Liver (tissue), 9 donors: ENCODE results near the gene FIBP. TPM values are rescaled to one million over a fixed set of nuclear protein-coding genes. Genes with fewer than 3 reads are reported as not detected.
A peak's percentile ranks its signal among the peaks of the same experiment; 100 is the strongest.

Source experiments
- DNase-seq: peaks from one replicate; pipeline ENCODE4 v3.0.0-alpha.2; 2017; ENCODE audit warnings: low spot score
- H3K27ac ChIP-seq, 2 donors: one replicate each; pipeline ENCODE4 v1.7.0; 2013; ENCODE audit warnings: inconsistent platforms in 2 of 2, low read length in 2 of 2, control low read depth in 1 of 2, low read depth in 1 of 2, mild to moderate bottlenecking in 1 of 2
- H3K27me3 ChIP-seq, 4 donors: one replicate each; pipeline versions ENCODE4 v1.6.1 to v1.7.0; 2013; ENCODE audit warnings: low read length in 3 of 4, inconsistent platforms in 1 of 4, mild to moderate bottlenecking in 1 of 4, moderate library complexity in 1 of 4; ENCODE audit not compliant: control insufficient read depth in 4 of 4, insufficient read depth in 4 of 4
- H3K36me3 ChIP-seq, 4 donors: one replicate each; pipeline versions ENCODE4 v1.6.1 to v1.7.0; 2013; ENCODE audit warnings: low read length in 3 of 4, mild to moderate bottlenecking in 3 of 4, low read depth in 1 of 4, moderate library complexity in 1 of 4; ENCODE audit not compliant: control insufficient read depth in 4 of 4, insufficient read depth in 3 of 4
- H3K4me1 ChIP-seq, 4 donors: one replicate each; pipeline versions ENCODE4 v1.6.1 to v1.7.0; 2013; ENCODE audit warnings: low read length in 3 of 4, mild to moderate bottlenecking in 3 of 4, moderate library complexity in 1 of 4; ENCODE audit not compliant: control insufficient read depth in 4 of 4, insufficient read depth in 4 of 4
- H3K4me3 ChIP-seq, 3 donors: one replicate each; pipeline versions ENCODE4 v1.6.1 to v1.7.0; 2013; ENCODE audit warnings: low read length in 3 of 3, control low read depth in 1 of 3, low read depth in 1 of 3, mild to moderate bottlenecking in 1 of 3
- H3K9ac ChIP-seq, 2 donors: one replicate each; pipeline ENCODE4 v1.7.0; 2013; ENCODE audit warnings: low read length in 2 of 2, mild to moderate bottlenecking in 2 of 2, moderate library complexity in 2 of 2, control low read depth in 1 of 2, low read depth in 1 of 2
- H3K9me3 ChIP-seq, 4 donors: one replicate each; pipeline versions ENCODE4 v1.6.1 to v1.7.0; 2013; ENCODE audit warnings: low read length in 3 of 4; ENCODE audit not compliant: control insufficient read depth in 4 of 4
- EGR1 ChIP-seq, 2 donors: IDR thresholded peaks; 2 replicates each; pipeline ENCODE4 v1.6.1; 2016 to 2018; ENCODE audit warnings: antibody characterized with exemption in 2 of 2, low read depth in 2 of 2
- FOXA1 ChIP-seq: IDR thresholded peaks from 2 replicates; pipeline ENCODE4 v1.6.1; 2016; ENCODE audit warnings: antibody characterized with exemption
- FOXA2 ChIP-seq: IDR thresholded peaks from 2 replicates; pipeline ENCODE4 v1.6.1; 2016; ENCODE audit warnings: antibody characterized with exemption
- GABPA ChIP-seq, 2 donors: IDR thresholded peaks in 1 of 2; conservative IDR thresholded peaks in 1 of 2; 2 replicates each; pipeline ENCODE4 v1.6.1; 2016; ENCODE audit warnings: antibody characterized with exemption in 2 of 2, mild to moderate bottlenecking in 1 of 2, moderate library complexity in 1 of 2
- HNF4G ChIP-seq: IDR thresholded peaks from 2 replicates; pipeline ENCODE4 v1.6.1; 2016; ENCODE audit warnings: antibody characterized with exemption
- JUND ChIP-seq, 2 donors: IDR thresholded peaks; 2 replicates each; pipeline ENCODE4 v1.6.1; 2016; ENCODE audit warnings: antibody characterized with exemption in 2 of 2
- NR2F2 ChIP-seq: IDR thresholded peaks from 2 replicates; pipeline ENCODE4 v1.6.1; 2016; ENCODE audit warnings: antibody characterized with exemption
- RAD21 ChIP-seq, 2 donors: IDR thresholded peaks; 2 replicates each; pipeline ENCODE4 v1.6.1; 2016; ENCODE audit warnings: antibody characterized with exemption in 2 of 2, mild to moderate bottlenecking in 2 of 2
- RXRA ChIP-seq, 2 donors: IDR thresholded peaks; 2 replicates each; pipeline ENCODE4 v1.6.1; 2017 to 2018; ENCODE audit warnings: antibody characterized with exemption in 2 of 2, mild to moderate bottlenecking in 1 of 2
- SP1 ChIP-seq: IDR thresholded peaks from 2 replicates; pipeline ENCODE4 v1.6.1; 2018; ENCODE audit warnings: antibody characterized with exemption, mild to moderate bottlenecking
- TAF1 ChIP-seq: conservative IDR thresholded peaks from 2 replicates; pipeline ENCODE4 v1.6.1; 2016; ENCODE audit warnings: antibody characterized with exemption, mild to moderate bottlenecking
- YY1 ChIP-seq: IDR thresholded peaks from 2 replicates; pipeline ENCODE4 v1.6.1; 2016; ENCODE audit warnings: antibody characterized with exemption, mild to moderate bottlenecking
- WGBS: extraction: QIAGEN DNeasy Blood & Tissue Kit; methylation state at CpG from one replicate; pipeline ENCODE4 v1.1.7; 2013; 5-methylcytosine and 5-hydroxymethylcytosine counted together
- polyA plus RNA-seq, 2 donors: library from polyadenylated mRNA; stranded (reverse) in 1 of 2; unstranded in 1 of 2; fragments of 200-250 nt in 1 of 2; fragments of >200 nt in 1 of 2; fragmentation: Nextera tagmentation in 1 of 2; extraction: Ambion mirVana in 1 of 2; gene quantifications; one replicate each; pipeline versions ENCODE4 v1.2.1 to v1.2.3, GENCODE V29; 2013 to 2015
- total RNA-seq, 2 donors: library from RNA; depleted of rRNA; stranded (reverse); fragments of >200 nt; gene quantifications; one replicate each; pipeline ENCODE4 v1.2.3, GENCODE V29; 2014
- TF ChIP-seq, protein P1 (sequence below): IDR thresholded peaks from 2 replicates; pipeline ENCODE4 v1.6.1; 2016; ENCODE audit warnings: antibody characterized with exemption
- TF ChIP-seq, protein P2 (sequence below): IDR thresholded peaks from 2 replicates; pipeline ENCODE4 v1.6.1; 2016; ENCODE audit warnings: antibody characterized with exemption, mild to moderate bottlenecking
- TF ChIP-seq, protein P3 (sequence below): fragments of 150-350 bp; IDR thresholded peaks from 2 replicates; pipeline ENCODE4 v1.5.1; 2017; ENCODE audit warnings: improper control_type of control experiment, low read depth, low read length; ENCODE audit not compliant: missing input control
- TF ChIP-seq, protein P4 (sequence below): IDR thresholded peaks from 2 replicates; pipeline ENCODE4 v1.6.1; 2016; ENCODE audit warnings: antibody characterized with exemption
- donor health status: healthy.
- donor health status: healthy.
- donor health status: healthy.
- donor health status: healthy.
- donor health status: healthy.

FIBP gene
- 10 to 100 TPM; 23.7 to 45.4 TPM for total RNA-seq
- polyA plus RNA-seq, result 10 to 100 TPM; 27.2 to 30.9 TPM

GRCh38 chr11:65888163-65888814 is at the start of gene FIBP:
Gene FIBP, minus strand, starts transcription at chr11:65888471. Its CDS starts 53 bp downstream, at chr11:65888418.
- H3K27ac ChIP-seq, result peak within 1 kb of the TSS; percentile 83 to 89
- TF ChIP-seq YY1 (peak; percentile 70), FOXA2 (no peak), RXRA (IDR thresholded peaks at IDR 0.05) (peak in 1 of 2 donors; percentile 32), FOXA1 (no peak), NR2F2 (no peak), SP1 (peak; percentile 57), GABPA (IDR thresholded peaks at IDR 0.05 in 1 of 2, conservative IDR thresholded peaks at IDR 0.05 in 1 of 2) (peak; percentile 90 to 98), JUND (IDR thresholded peaks at IDR 0.05) (no peak), TAF1 (no peak), EGR1 (IDR thresholded peaks at IDR 0.05; ENCODE audit: low read depth in 2 of 2) (peak in 1 of 2 donors; percentile 74), HNF4G (no peak), RAD21 (IDR thresholded peaks at IDR 0.05) (peak; percentile 61 to 72)
- TF ChIP-seq, protein P1, sequence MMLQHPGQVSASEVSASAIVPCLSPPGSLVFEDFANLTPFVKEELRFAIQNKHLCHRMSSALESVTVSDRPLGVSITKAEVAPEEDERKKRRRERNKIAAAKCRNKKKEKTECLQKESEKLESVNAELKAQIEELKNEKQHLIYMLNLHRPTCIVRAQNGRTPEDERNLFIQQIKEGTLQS, result no peak
- TF ChIP-seq, protein P2, sequence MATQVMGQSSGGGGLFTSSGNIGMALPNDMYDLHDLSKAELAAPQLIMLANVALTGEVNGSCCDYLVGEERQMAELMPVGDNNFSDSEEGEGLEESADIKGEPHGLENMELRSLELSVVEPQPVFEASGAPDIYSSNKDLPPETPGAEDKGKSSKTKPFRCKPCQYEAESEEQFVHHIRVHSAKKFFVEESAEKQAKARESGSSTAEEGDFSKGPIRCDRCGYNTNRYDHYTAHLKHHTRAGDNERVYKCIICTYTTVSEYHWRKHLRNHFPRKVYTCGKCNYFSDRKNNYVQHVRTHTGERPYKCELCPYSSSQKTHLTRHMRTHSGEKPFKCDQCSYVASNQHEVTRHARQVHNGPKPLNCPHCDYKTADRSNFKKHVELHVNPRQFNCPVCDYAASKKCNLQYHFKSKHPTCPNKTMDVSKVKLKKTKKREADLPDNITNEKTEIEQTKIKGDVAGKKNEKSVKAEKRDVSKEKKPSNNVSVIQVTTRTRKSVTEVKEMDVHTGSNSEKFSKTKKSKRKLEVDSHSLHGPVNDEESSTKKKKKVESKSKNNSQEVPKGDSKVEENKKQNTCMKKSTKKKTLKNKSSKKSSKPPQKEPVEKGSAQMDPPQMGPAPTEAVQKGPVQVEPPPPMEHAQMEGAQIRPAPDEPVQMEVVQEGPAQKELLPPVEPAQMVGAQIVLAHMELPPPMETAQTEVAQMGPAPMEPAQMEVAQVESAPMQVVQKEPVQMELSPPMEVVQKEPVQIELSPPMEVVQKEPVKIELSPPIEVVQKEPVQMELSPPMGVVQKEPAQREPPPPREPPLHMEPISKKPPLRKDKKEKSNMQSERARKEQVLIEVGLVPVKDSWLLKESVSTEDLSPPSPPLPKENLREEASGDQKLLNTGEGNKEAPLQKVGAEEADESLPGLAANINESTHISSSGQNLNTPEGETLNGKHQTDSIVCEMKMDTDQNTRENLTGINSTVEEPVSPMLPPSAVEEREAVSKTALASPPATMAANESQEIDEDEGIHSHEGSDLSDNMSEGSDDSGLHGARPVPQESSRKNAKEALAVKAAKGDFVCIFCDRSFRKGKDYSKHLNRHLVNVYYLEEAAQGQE, result peak; percentile 47
- TF ChIP-seq, protein P3, sequence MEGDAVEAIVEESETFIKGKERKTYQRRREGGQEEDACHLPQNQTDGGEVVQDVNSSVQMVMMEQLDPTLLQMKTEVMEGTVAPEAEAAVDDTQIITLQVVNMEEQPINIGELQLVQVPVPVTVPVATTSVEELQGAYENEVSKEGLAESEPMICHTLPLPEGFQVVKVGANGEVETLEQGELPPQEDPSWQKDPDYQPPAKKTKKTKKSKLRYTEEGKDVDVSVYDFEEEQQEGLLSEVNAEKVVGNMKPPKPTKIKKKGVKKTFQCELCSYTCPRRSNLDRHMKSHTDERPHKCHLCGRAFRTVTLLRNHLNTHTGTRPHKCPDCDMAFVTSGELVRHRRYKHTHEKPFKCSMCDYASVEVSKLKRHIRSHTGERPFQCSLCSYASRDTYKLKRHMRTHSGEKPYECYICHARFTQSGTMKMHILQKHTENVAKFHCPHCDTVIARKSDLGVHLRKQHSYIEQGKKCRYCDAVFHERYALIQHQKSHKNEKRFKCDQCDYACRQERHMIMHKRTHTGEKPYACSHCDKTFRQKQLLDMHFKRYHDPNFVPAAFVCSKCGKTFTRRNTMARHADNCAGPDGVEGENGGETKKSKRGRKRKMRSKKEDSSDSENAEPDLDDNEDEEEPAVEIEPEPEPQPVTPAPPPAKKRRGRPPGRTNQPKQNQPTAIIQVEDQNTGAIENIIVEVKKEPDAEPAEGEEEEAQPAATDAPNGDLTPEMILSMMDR, result peak; percentile 76
- TF ChIP-seq, protein P4, sequence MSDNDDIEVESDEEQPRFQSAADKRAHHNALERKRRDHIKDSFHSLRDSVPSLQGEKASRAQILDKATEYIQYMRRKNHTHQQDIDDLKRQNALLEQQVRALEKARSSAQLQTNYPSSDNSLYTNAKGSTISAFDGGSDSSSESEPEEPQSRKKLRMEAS, result no peak
- H3K9me3 ChIP-seq, result no peaks in the 10 kb centered on the region
- no peaks in the 10 kb centered on the region for H3K27me3 ChIP-seq
- DNase-seq, result peak; percentile 97
- H3K9ac ChIP-seq, result peak within 1 kb of the TSS; percentile 72 to 76
- WGBS, result under 1% methylated on average over 57 of the region's 57 CpGs
- peaks cover 0 to 8% (median 2%) of the 10 kb centered on the region in 4 donors for H3K36me3 ChIP-seq
- H3K4me1 ChIP-seq, result peaks cover 10 to 51% (median 30%) of the 10 kb centered on the region in 4 donors
- peak within 1 kb of the TSS; percentile 62 to 94 (median 93) for H3K4me3 ChIP-seq

DNA sequence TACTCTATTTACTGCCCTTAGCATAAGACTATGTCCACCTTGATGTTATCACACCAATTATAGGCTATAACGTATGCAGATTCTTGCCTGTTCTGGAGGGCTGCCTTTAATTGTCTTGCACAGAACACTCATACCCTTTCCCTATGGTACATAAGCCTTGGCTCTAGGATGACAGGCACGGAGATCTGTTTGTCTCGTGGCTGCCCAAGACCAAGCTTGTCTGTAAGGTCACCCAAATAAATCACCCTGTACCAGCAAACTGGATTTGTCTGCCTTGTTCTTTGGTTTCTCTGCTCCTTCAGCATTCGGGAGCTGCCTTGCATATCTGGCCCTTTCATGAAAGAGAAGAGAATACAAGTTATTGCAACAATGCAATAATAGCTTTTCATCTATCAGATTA is 49.5 kb upstream of the FIBP start:
- H3K4me3 ChIP-seq, result no peak overlapping the region
- 53% methylated on average over 4 of the region's 4 CpGs for WGBS
- no peaks in the 10 kb centered on the region for H3K36me3 ChIP-seq
- no peaks in the 10 kb centered on the region for H3K9me3 ChIP-seq
- no peak for DNase-seq
- H3K4me1 ChIP-seq, result peaks cover 0 to 2% (median 0%) of the 10 kb centered on the region in 4 donors
- no peak overlapping the region for H3K27ac ChIP-seq
- TF ChIP-seq GABPA (IDR thresholded peaks at IDR 0.05 in 1 of 2, conservative IDR thresholded peaks at IDR 0.05 in 1 of 2) (no peak), FOXA2 (no peak), RAD21 (IDR thresholded peaks at IDR 0.05) (no peak), SP1 (no peak), HNF4G (no peak)
- H3K27me3 ChIP-seq, result no peaks in the 10 kb centered on the region
- H3K9ac ChIP-seq, result no peak overlapping the region
